OCI-LY3 (cell line): ENCODE results near the gene SFXN5.

Experiments used
- EZH2phosphoT487 ChIP-seq: fragments of 200-600 bp; shearing (Covaris generic); IDR thresholded peaks from 2 replicates; pipeline ENCODE4 v1.6.1; 2018; ENCODE audit warnings: antibody characterized with exemption, mixed run types, low read depth
- TF ChIP-seq, protein P1 (sequence below): fragments of 200-600, 300-600 bp; sonication (generic); IDR thresholded peaks from 2 replicates; pipeline ENCODE4 v1.5.1; 2014; ENCODE audit warnings: antibody characterized with exemption, low read length, low read depth

DNA sequence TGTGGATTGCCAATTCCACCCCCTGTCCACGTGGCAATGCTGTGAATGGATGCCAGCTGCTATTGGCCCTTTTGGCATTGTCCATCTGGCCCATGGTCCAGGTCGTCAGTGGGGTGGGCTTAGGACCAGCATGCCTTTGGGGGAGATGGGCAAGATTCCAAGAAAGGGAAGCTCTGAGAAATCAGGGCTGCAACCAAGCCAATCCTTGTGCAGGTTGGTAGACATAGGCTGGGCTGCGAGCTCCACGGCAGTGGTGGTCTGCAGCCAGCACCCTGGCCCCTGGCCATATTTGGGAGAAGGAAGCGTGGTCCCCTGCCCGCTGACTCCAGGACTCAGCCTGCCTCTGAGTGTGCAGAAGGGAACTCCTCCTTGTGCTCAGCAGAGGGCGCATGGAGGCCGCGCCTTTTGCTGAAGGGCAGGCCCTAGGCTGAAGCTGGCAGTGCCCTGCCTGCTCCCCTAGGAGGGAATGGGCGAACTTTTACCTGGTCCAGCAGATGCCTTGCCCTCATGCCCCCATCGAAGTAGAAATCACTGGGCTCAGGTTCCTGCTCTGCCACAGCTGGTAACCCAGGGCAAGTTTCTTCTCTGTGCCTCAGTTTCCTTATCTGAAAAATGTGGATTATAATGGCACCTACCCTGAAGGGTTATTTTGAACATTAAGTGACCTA lies 178.9 kb downstream of the SFXN5 start:
- TF ChIP-seq, protein P1, sequence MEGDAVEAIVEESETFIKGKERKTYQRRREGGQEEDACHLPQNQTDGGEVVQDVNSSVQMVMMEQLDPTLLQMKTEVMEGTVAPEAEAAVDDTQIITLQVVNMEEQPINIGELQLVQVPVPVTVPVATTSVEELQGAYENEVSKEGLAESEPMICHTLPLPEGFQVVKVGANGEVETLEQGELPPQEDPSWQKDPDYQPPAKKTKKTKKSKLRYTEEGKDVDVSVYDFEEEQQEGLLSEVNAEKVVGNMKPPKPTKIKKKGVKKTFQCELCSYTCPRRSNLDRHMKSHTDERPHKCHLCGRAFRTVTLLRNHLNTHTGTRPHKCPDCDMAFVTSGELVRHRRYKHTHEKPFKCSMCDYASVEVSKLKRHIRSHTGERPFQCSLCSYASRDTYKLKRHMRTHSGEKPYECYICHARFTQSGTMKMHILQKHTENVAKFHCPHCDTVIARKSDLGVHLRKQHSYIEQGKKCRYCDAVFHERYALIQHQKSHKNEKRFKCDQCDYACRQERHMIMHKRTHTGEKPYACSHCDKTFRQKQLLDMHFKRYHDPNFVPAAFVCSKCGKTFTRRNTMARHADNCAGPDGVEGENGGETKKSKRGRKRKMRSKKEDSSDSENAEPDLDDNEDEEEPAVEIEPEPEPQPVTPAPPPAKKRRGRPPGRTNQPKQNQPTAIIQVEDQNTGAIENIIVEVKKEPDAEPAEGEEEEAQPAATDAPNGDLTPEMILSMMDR: peak; percentile 83
- no peak for TF ChIP-seq EZH2phosphoT487
